NCI-H2081 (cell line): ENCODE results near the gene PDCD11.

ENCODE experiments used
- DNase-seq, 2 experiments: peaks; one replicate each; lab custom pipeline; 2025; lab: John Stamatoyannopoulos, UW

PDCD11 gene

DNA sequence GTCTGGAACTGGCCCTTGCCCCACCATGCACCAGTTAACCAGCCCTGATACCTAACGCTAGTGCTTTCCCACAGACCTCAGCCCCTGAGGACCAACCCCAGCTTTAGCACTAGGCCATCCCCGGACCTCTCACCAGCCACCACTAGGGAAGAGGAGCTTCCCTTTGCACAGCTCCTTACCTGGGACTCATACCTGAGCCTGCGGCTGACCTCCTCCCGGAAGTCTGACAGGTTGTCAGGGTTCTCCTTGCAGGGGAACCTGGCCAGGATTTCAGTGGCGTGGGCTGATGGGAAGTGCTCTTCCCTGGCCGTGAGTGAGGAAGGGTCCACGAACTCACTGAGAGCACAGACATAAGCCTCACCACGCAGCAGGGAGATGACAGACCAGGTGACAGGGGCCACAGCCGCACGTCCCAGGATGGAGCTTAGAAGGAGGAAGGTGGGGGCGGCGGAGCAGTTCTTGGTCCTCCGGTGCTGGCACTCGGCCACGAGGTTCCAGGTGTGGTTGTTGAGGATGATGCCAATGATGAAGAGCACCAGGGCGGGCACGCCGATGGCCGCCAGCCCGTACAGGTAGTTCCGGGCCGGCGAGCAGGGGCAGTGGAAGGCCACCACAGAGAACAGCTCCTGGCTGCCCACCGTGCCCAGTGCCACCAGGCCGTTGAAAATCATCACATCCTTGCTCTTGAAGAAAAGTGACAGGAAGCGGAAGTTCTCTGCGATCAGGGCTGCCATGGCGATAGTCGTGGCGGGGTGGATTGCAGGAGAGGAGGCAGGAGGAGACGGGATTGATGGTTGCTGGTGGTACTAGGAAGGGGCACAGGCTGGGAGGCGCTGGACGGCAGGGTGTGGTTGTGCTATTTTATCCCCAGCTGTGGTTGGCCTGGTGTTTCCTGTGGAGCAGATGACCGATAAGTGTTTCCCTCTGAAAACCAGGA lies 53.0 kb downstream of the PDCD11 start:
- no peak for DNase-seq

DNA sequence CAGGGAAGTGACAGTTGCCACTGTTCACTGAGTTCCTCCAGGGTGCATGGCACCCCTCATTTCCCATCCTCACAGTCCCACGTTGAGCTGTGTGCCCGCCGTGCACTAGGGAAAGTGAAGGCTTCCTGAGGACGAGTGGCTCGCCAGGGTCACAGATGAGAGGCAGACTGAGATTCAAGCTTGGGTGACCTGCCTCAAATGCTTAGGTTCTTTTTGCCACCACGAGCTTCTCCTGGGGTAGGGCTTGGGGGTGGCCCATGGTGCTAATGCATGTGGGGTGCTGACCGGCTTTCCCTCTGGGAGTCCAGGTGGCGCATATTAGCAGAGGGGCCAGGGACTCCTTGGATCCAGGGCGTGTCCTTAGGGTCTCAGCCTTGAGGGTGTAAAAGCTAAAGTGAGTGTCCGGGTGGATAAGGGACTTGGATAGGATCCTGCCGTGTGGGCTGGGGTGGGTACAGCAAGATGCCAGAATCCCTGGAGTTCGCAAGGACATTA lies 53.8 kb downstream of the PDCD11 start:
- DNase-seq, result no peak

DNA sequence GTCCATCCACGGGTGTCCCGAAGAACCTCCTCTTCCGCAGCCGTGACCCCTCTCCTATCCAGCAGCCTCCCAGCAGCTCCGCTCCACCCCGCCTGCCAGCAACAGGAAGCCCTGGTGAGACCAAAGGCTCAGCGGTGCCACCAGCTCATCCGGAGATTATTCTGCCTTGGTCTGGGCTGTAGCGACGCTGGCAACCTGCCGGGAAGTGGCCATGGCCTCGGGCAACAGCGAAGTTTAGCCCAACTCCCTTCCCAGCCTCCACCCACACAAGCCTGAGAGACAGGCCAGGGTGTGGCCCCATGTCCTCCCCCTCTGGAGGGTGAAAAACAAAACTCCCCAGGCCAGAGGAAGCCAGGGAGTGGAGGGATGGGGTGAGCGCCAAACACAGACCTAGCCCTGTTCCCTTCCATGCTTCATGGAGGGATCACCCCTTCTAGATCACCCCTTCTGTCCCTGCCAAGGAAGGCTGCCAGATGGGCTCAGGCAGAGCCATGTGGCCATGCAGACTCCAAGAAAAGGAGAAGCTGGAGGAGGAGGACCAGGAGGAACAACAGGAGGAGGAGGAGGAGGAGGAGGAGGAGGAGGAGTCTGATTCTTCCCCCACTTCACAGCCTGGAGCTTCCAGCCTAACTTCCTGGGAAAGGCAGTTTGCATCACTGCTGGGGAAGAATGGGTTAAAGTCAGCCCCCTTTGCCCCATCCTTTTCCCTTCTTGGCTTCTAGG lies 54.8 kb downstream of the PDCD11 start:
- peak in 1 of 2 experiments; percentile 15 for DNase-seq

DNA sequence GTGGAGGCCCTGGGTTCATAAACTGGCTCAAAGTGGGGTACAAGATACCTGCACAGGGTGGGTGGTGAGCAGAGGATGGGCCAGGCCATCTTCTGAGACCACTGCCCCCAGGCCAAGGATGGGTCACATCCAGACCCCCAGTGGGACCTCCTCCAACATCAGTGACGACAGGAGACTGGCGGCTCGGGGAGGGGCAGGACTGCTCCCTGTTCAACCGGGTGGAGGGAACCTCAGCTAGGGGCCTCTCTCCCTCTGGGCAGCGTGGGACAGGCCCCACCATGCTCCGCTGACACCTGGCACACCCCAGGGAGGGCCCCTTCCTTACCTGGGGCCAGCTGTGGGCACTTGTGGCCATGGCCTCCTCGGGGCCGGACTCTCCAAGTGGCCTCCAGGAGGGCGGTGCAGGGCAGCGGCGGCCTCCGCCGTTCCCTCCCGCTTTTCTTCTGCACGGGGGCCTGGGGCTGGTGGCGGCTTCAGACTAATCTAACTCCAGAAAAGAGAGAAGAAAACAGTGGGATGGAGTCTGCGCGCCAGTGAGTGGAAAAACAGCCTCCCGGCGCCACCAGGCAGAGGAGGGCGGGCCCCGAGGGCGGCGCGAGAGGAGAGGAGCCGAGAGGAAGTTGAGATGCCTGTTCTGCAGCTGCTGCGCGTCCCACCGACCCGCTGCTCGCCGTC lies 55.5 kb downstream of the PDCD11 start, which contains the start of gene CALHM2:
Gene CALHM2, minus strand, starts transcription at position 540 of the 675 bp plus-strand sequence. CDS start 2,429 bp downstream, outside the sequence.
- peak; percentile 25 to 42 for DNase-seq

DNA sequence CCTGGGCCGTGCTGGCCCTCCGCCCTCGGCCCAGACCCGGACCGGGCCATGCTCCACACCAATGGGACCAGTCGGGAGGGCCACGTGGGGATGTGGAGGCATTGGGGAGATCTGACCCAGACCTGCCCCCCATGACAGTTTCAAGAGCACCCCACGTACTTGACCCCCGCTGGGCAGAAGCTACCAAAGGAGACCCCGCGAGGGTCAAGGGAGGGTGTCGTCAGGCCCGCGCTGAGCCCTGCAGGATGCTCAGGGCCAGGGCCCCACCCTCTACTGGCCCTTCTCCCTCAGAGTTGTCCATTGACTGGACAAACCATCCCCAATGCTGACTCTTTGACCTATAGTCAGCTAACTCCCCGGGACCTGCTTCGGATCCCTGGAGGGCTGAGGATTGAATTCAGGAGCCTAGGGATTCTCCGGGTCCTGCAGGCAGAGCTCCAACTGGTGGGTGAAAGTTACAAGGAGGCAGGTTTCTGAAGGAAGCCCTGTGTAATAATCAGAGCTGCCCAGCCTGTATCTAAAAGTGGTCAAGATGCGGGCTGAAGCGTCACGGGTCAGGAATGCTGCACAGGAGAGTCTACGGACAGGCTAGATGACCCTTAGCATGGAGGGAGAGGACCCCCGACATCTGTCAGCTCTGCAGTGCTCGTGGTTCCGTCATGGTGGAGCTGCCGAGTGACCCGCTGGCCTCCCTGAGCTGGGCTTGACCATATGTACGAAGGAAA lies 56.2 kb downstream of the PDCD11 start:
- DNase-seq, result no peak

GRCh38 chr10:103454026-103454425 lies 57.6 kb downstream of the PDCD11 start:
- DNase-seq, result no peak

GRCh38 chr10:103455235-103455634 lies 58.8 kb downstream of the PDCD11 start:
- no peak for DNase-seq

DNA sequence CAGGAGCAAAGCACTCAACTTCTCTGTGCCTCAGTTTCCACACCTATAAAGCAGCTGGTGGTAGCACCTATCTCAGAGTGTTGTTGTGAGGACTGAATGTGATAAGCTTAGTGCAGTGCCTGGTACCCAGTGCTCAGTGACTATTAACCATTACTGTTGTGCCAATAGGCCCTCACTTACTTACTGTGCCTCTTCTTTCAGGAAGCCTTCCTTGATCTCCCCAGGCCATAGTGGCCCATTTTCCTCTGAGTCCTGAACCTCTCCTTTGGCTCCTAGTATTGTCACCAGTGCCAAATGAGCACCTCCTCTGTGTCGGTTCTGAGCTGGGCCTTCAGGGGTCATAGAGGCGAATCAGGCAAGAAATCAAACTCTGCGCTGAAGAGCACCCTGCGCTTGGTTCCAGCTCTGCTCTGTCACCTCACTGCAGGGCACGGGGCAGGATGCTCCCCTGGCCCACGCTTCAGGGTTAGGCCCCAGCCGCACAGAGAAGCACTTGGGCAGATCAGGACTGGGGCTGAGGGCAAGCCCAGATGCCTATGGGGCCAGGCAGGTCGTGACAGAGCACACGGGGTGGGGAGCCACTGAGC lies 59.7 kb downstream of the PDCD11 start:
- no peak for DNase-seq

DNA sequence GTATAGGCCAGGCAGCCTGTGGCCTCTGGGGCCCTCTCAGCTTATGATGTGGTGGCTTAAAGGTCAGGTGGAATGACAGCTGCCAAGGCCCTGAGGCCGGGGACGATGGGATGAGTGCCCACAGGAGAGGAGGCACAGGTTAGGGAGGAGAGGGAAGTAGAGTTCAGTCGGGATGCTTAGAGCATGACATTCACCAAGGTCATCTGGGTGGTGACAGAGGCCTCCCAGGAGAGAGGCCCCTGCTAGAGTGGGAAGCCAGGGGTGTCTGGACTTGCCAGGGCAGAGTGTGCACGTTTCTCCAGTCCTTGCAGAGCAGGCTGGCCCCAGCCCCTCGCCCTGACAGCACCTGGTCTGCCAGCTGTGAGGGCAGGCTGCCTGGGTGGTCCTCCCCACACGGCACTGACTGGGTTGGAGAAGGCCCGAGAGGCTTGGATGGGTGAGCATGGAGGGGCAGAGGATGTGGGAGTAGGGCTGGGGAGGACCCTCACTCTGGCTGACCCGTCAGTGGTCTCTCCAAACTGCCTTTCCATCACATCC lies 60.8 kb downstream of the PDCD11 start:
- no peak for DNase-seq

- no peak for DNase-seq
Observed at GRCh38 chr10:103457896-103458583, 61.6 kb downstream of the PDCD11 start.

DNA sequence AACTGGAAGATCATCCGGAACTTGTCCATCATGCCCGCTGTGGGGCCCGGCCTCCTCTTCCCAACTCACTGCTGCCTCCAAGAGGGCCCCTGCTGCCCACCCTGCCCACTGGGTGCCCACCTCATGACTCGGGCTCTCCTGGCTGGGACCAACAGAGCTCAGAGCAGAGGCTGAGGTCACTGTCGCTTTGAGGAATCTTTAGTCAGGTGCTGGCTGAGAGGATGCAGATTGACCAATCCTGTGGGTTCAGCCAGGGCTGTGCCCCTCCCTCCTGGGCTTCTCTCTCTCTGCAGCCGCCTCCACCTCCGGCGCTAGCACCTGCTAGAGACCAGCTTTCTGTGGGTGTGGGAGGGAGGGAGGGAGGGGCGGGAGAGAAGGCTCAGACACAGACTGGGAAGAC lies 62.3 kb downstream of the PDCD11 start, which contains the start of gene CALHM1:
Gene CALHM1, minus strand, starts transcription at position 181 of the 400 bp plus-strand sequence. Its CDS starts 149 bp downstream, at position 32.
- DNase-seq, result no peak

DNA sequence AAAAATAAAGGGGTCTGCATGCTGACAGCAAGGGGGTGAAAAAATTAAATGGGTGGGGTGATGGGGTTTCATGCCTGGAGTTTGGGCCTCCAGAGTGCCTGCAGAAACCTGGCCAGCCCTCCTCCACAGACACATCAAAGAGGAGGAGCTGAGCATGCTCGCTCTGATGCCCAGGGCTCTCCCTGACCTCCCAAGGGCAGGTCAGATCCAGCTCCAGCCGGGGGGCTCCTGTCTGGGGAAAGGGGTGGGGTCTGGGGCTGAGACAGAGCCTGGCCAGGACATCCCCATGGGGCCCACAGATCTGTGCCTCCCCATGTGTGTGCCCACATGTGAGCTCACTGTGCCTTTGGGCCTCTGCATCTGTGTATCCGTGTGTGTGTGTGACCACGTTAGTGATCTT lies 63.2 kb downstream of the PDCD11 start:
- DNase-seq, result no peak

GRCh38 chr10:103463499-103463898 lies 67.1 kb downstream of the PDCD11 start:
- DNase-seq, result no peak

- no peak for DNase-seq
Observed at GRCh38 chr10:103465411-103466179, 69.2 kb downstream of the PDCD11 start.

DNA sequence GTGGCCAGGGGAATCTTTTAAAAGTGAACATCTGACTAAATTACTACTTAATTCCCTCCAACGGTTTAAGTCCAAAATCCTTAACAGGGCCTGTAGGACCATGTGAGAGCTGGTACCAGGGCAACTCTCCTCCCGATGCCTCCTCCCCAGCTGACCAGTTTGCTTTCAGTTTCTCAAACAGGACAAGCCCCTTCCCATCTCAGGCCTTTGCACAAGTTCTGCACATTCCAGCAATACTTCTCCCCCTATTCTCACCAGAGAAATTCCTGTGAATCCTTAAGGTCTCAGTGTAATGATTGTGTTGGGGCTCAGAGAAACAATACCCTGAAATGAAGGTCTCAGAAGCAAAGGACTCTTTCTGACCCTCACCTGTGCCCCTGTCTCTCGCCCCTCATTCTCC lies 70.3 kb downstream of the PDCD11 start:
- DNase-seq, result no peak

GRCh38 chr10:103467406-103467805 lies 71.0 kb downstream of the PDCD11 start:
- DNase-seq, result no peak

DNA sequence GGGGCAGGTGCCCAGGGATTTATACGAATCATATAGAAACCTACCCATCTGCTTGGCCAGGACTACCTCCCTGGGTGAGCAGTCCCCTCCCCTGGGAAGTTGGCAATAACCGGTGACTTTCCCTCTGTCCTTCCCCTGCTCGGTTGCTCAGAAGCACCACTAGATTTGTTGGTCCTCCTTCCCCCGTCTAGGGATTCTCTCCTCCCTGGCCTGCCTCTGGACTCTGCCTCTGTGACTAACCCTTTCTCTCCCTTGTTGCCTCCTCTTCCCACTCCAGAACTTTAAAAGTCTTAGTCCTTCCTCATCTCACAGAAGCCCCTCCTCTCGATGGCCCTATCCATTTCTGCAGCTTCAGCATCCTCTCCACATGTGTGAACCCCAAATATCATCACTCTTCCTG lies 72.8 kb downstream of the PDCD11 start:
- no peak for DNase-seq

- DNase-seq, result no peak
Observed at GRCh38 chr10:103470761-103471653, 74.6 kb downstream of the PDCD11 start.
